PC-9 (cell line): Measurements from ENCODE around the gene XIRP1.

Experiments used
- CTCF ChIP-seq: fragments of 200-600 bp; sonication (generic); conservative IDR thresholded peaks from 2 replicates; pipeline ENCODE4 v1.6.1; 2017; ENCODE audit warnings: mixed run types, antibody characterized with exemption, mild to moderate bottlenecking, moderate library complexity
- EZH2 ChIP-seq: fragments of 200-600 bp; sonication (generic); IDR thresholded peaks from 2 replicates; pipeline ENCODE4 v1.8.0; 2017; ENCODE audit warnings: antibody characterized with exemption, low read depth

- TF ChIP-seq CTCF (peak; percentile 53), EZH2 (no peak)
Measured at GRCh38 chr3:39208463-39209055, 16.2 kb upstream of the XIRP1 start.
